Right atrium auricular region (tissue), 2 donors: ENCODE measurements around the gene PGLYRP4. TPM values are rescaled to one million over a fixed set of nuclear protein-coding genes. Genes with fewer than 3 reads are reported as not detected.

Experiments
- DNase-seq: peaks from one replicate; pipeline ENCODE4 v3.0.0-alpha.2; 2019; ENCODE audit warnings: low spot score
- H3K27ac ChIP-seq, 2 donors: fragments of 200-600 bp; sonication (generic); 1 replicate in 1 of 2; 2 replicates in 1 of 2; pipeline ENCODE4 v1.5.1; 2016 to 2019
- H3K27me3 ChIP-seq, 2 donors: fragments of 200-600 bp; sonication (generic); one replicate each; pipeline versions ENCODE4 v1.5.1 to v1.6.0; 2017 to 2019
- H3K36me3 ChIP-seq: fragments of 200-600 bp; sonication (generic); one replicate; pipeline ENCODE4 v1.5.1; 2016
- H3K4me1 ChIP-seq, 2 donors: fragments of 200-600 bp; sonication (generic); one replicate each; pipeline versions ENCODE4 v1.5.1 to v1.6.0; 2017 to 2019
- H3K4me3 ChIP-seq, 2 donors: fragments of 200-600 bp; sonication (generic); 1 replicate in 1 of 2; 2 replicates in 1 of 2; pipeline ENCODE4 v1.5.1; 2017 to 2019; ENCODE audit warnings: mild to moderate bottlenecking in 1 of 2, moderate library complexity in 1 of 2
- H3K9me3 ChIP-seq, 2 donors: fragments of 200-600 bp; sonication (generic); one replicate each; pipeline ENCODE4 v1.5.1; 2019
- CTCF ChIP-seq, 2 donors: fragments of 200-600 bp; sonication (generic); IDR thresholded peaks; one replicate each; pipeline ENCODE4 v1.5.1; 2019; ENCODE audit warnings: antibody characterized with exemption in 2 of 2
- total RNA-seq, 2 donors: library from RNA; depleted of rRNA; stranded (reverse); fragments of >200 nt; gene quantifications; one replicate each; pipeline ENCODE4 v1.1.0, GENCODE V29; 2016

The PGLYRP4 gene
- total RNA-seq, 2 donors from 2014 or later = not detected

- Histone ChIP-seq H3K27ac (no peak overlapping the region), H3K9me3 (no peaks in the 10 kb centered on the region), H3K27me3 (no peaks in the 10 kb centered on the region), H3K36me3 (no peaks in the 10 kb centered on the region), H3K4me3 (no peak overlapping the region), H3K4me1 (peaks cover 0 to 4% of the 10 kb centered on the region in 2 donors)
- no peak for TF ChIP-seq CTCF (IDR thresholded peaks at IDR 0.05)
- DNase-seq = peak; percentile 40
These were observed 46.6 kb upstream of the PGLYRP4 start for GRCh38 chr1:153395136-153395685.

GRCh38 chr1:153394391-153394790 is 45.8 kb upstream of the PGLYRP4 start:
- no peak for DNase-seq
- Histone ChIP-seq H3K4me1 (peaks cover 0 to 4% of the 10 kb centered on the region in 2 donors), H3K27me3 (no peaks in the 10 kb centered on the region), H3K4me3 (no peak overlapping the region), H3K9me3 (no peaks in the 10 kb centered on the region), H3K27ac (no peak overlapping the region), H3K36me3 (no peaks in the 10 kb centered on the region)
- no peak for TF ChIP-seq CTCF (IDR thresholded peaks at IDR 0.05)

- peak; percentile 26 for DNase-seq
- no peak for TF ChIP-seq CTCF (IDR thresholded peaks at IDR 0.05)
- Histone ChIP-seq H3K27ac (no peak overlapping the region), H3K4me1 (peaks cover 0 to 4% of the 10 kb centered on the region in 2 donors), H3K4me3 (no peak overlapping the region), H3K9me3 (no peaks in the 10 kb centered on the region), H3K27me3 (no peaks in the 10 kb centered on the region), H3K36me3 (no peaks in the 10 kb centered on the region)
These were observed 45.3 kb upstream of the PGLYRP4 start for GRCh38 chr1:153393926-153394325.

- no peak overlapping the region for H3K27ac ChIP-seq
- DNase-seq = no peak
- no peak for TF ChIP-seq CTCF (IDR thresholded peaks at IDR 0.05)
- H3K9me3 ChIP-seq = no peaks in the 10 kb centered on the region
- H3K27me3 ChIP-seq = no peaks in the 10 kb centered on the region
- H3K4me1 ChIP-seq = peaks cover 0 to 4% of the 10 kb centered on the region in 2 donors
- H3K4me3 ChIP-seq = no peak overlapping the region
- H3K36me3 ChIP-seq = no peaks in the 10 kb centered on the region
These were observed 44.2 kb upstream of the PGLYRP4 start for GRCh38 chr1:153392822-153393221.

DNA sequence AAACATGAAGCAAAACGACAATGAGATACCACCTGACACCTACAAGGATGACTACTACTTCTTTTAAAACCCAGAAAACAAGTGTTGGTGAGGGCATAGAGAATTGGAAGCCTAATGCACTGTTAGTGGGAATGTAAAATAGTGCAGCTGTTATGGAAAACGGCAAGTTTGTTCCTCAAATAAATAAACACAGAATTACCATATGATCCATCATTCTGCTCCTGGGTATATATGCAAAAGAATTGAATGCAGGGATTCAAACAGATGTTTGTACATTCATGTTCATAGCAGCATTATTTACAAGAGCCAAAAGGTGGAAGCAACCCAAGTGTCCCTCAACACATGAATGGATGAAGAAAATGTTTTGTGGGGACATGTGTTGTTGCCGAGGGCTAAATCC is 43.6 kb upstream of the PGLYRP4 start:
- H3K4me3 ChIP-seq = no peak overlapping the region
- H3K36me3 ChIP-seq = no peaks in the 10 kb centered on the region
- H3K9me3 ChIP-seq = no peaks in the 10 kb centered on the region
- no peak for TF ChIP-seq CTCF (IDR thresholded peaks at IDR 0.05)
- H3K4me1 ChIP-seq = peaks cover 0 to 4% of the 10 kb centered on the region in 2 donors
- H3K27ac ChIP-seq = no peak overlapping the region
- DNase-seq = no peak
- H3K27me3 ChIP-seq = no peaks in the 10 kb centered on the region
